ENCODE results near the gene MCM8.

DNA sequence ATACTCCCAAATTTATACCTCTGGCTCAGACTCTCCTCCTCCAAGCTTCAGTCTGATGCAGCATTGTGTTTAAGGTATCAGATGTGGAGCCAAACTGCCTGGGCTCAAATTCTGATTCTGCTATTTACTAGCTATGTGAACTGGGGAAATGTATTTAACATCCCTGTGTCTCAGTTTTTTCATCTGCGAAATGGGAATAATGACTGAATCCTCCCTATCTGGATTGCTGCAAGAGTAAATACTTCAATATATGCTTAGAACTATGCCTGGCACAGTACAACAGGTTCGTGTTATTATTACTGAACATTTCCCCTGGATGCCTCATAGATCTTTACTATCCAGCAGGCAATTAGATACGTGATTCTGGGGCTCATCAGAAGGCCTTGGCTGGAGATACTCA is 97.9 kb downstream of the MCM8 start:
- no peak for TF ChIP-seq EZH2 (IDR thresholded peaks at IDR 0.05; ENCODE audit: borderline replicate concordance, low read length)
- TF ChIP-seq, protein P1, sequence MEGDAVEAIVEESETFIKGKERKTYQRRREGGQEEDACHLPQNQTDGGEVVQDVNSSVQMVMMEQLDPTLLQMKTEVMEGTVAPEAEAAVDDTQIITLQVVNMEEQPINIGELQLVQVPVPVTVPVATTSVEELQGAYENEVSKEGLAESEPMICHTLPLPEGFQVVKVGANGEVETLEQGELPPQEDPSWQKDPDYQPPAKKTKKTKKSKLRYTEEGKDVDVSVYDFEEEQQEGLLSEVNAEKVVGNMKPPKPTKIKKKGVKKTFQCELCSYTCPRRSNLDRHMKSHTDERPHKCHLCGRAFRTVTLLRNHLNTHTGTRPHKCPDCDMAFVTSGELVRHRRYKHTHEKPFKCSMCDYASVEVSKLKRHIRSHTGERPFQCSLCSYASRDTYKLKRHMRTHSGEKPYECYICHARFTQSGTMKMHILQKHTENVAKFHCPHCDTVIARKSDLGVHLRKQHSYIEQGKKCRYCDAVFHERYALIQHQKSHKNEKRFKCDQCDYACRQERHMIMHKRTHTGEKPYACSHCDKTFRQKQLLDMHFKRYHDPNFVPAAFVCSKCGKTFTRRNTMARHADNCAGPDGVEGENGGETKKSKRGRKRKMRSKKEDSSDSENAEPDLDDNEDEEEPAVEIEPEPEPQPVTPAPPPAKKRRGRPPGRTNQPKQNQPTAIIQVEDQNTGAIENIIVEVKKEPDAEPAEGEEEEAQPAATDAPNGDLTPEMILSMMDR (conservative IDR thresholded peaks at IDR 0.05 in 1 of 2, IDR thresholded peaks at IDR 0.05 in 1 of 2; ENCODE audit: extremely low read depth in 1 of 2, insufficient read depth in 1 of 2, low read depth in 1 of 2, low read length in 2 of 2), result no peak
